HEK293 (cell line): Measurements from ENCODE around the gene SLC38A1.

Experiments
- HIC1 ChIP-seq: fragments of 450-650 bp; formaldehyde crosslinking; IDR thresholded peaks from 2 replicates; pipeline ENCODE4 v1.5.1; 2016; ENCODE audit warnings: missing biosample characterization, missing genetic modification characterization
- SP2 ChIP-seq: fragments of 450-650 bp; formaldehyde crosslinking; IDR thresholded peaks from 2 replicates; pipeline ENCODE4 v1.5.1; 2016; ENCODE audit warnings: missing biosample characterization, missing genetic modification characterization
- YY1 ChIP-seq: fragments of 450-650 bp; formaldehyde crosslinking; IDR thresholded peaks from 2 replicates; pipeline ENCODE4 v1.5.1; 2018; ENCODE audit warnings: missing biosample characterization, missing genetic modification characterization
- TF ChIP-seq, protein P1 (sequence below): fragments of 450-650 bp; formaldehyde crosslinking; IDR thresholded peaks from 2 replicates; pipeline ENCODE4 v1.5.1; 2016; ENCODE audit warnings: missing biosample characterization, missing genetic modification characterization

GRCh38 chr12:46296822-46297221, 28.0 kb upstream of the SLC38A1 start:
- TF ChIP-seq SP2 (tag by site-specific recombination) (no peak), YY1 (tag by site-specific recombination) (no peak), HIC1 (tag by site-specific recombination) (no peak)
- TF ChIP-seq, protein P1, sequence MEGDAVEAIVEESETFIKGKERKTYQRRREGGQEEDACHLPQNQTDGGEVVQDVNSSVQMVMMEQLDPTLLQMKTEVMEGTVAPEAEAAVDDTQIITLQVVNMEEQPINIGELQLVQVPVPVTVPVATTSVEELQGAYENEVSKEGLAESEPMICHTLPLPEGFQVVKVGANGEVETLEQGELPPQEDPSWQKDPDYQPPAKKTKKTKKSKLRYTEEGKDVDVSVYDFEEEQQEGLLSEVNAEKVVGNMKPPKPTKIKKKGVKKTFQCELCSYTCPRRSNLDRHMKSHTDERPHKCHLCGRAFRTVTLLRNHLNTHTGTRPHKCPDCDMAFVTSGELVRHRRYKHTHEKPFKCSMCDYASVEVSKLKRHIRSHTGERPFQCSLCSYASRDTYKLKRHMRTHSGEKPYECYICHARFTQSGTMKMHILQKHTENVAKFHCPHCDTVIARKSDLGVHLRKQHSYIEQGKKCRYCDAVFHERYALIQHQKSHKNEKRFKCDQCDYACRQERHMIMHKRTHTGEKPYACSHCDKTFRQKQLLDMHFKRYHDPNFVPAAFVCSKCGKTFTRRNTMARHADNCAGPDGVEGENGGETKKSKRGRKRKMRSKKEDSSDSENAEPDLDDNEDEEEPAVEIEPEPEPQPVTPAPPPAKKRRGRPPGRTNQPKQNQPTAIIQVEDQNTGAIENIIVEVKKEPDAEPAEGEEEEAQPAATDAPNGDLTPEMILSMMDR (tag by site-specific recombination), result no peak
